ENCODE data around the gene BCAR3.
"Not testable (repeated sequence)": the region's sequence is repeated elsewhere in the genome, so short reads cannot be mapped to it uniquely, and the experiment has no call there.

The BCAR3 gene

DNA sequence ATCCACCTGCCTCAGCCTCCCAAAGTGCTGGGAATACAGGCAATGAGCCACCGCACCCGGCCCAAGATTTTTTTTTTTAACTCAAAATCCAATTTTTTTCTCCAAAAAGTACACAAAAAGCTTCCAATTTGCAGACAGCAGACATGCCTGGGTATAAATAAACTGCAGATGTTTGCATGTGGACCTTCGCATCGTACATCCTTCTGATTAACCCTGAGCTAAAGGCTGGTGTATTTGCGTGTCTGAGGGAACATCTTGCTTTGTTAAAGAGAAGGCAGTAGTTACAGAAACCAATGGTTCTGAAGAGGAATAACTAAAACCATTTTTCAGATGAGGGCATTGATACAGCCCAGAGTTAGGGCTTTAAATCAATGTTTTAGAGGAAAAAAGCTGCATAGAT lies 12.7 kb downstream of the BCAR3 start:
- no peak for DNase-seq (ENCODE audit: low read depth)

DNA sequence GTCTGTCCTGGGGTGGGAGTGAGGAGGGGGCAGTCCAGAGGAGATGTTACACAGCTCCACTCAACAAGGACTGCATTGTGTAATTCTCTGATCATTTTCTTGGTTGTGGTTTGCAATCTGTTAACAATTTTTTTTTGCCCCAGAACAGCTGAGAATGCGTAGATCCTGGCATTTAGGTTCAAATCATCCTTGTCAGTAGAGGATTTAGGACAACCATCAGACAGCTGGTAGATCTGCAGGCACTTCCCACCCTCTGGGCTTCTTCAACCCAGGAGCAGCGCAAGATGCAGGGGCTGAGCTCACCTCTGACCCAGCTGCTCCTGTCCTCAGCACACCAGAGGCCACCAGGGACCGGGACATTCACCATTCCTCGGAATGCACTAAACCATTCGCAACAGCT lies 13.5 kb downstream of the BCAR3 start:
- DNase-seq (ENCODE audit: low read depth) = no peak

DNA sequence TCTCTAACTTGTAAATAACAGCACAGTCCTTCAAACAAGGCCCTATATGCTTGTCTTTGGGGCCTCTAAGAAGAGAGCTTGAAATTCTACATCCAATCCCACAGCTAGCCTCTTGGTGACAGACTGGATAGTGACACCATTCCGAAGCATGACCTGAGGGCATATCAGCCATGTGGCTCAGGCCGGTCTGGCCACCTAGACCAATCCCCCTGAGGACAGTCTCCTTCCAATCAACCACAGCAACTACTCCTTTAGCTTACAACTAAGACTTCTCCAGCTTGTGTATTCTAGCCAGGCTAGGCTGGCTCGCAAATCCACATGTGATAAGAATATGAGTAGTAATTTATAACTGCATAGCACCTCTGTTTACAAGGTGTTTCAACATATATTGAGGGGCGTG lies 14.0 kb downstream of the BCAR3 start:
- no peak for DNase-seq (ENCODE audit: low read depth)

DNA sequence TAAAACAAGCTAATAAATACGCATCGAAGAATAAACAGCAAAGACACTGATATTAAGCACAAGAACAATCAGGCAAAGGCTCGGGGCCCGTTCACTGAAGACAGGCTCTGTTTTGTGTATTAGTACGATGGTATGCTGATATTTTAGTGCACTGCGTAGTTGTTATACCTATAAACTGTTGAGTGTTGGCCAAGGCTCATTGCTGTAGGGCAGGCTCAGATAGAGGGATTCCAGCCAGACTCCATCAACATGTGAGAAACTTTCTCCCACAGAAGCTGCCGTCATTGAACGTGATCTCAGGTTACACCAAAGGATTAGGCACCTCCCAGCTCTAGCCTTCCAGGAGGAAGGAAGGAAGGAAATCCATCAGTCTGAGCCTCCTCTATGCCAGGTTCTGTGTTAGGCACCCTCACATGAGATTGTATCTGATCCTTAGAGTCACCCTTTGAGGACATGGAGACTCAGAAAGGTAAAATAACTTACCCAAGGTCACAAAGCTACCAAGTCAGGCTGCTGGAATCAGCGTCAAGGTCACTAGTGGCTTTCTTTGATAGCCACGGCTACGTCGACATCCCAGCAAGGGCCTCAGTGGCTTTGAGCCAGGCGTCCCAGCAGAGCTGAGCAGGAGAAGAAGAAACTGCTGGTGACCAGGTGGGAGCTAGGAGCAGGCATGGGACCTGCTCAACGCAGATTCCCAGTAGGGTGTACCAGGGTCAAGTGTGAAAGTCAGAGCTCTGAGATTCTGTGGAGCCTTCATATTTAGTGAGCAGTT lies 14.8 kb downstream of the BCAR3 start:
- DNase-seq (ENCODE audit: low read depth) = no peak

DNA sequence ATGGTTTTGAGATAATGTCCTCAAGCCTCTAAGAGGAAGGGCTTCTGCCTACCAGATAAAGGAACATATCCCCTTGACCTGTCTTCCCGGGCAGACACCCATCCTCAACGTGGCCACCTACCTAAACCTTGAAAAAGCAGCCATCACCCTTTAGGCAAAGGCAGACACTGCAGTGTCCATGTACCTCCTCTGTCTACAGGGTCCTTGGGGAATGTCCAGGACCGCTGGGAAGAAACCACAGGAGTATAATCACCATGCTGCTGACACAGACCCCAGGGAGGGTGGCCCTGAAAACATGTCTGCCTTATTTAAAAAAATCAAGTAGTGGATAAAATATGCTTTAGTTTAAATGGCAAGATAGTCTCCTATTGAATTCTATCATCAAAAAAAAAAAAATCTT lies 16.6 kb downstream of the BCAR3 start:
- DNase-seq (ENCODE audit: low read depth) = no peak

DNA sequence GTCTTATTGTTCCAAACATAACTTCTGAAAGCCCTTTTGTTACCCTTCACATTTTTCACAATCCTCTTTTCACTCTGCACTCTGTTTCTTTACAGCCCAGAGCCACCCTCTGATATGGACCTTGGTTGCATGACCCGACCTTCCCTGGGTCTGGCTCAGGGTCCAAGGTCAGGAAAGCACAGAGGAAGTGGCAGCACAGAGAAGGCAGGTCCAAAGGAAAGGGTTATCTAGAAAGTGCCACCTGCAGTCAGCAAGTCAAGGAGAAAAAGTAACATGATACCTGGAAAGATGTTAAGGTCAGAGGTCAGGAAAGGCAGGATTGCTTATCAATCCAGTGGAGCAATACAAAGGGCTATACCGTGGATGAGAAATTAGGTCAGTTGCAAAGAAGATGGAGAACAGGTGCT lies 18.4 kb downstream of the BCAR3 start:
- no peak for DNase-seq (ENCODE audit: low read depth)

DNA sequence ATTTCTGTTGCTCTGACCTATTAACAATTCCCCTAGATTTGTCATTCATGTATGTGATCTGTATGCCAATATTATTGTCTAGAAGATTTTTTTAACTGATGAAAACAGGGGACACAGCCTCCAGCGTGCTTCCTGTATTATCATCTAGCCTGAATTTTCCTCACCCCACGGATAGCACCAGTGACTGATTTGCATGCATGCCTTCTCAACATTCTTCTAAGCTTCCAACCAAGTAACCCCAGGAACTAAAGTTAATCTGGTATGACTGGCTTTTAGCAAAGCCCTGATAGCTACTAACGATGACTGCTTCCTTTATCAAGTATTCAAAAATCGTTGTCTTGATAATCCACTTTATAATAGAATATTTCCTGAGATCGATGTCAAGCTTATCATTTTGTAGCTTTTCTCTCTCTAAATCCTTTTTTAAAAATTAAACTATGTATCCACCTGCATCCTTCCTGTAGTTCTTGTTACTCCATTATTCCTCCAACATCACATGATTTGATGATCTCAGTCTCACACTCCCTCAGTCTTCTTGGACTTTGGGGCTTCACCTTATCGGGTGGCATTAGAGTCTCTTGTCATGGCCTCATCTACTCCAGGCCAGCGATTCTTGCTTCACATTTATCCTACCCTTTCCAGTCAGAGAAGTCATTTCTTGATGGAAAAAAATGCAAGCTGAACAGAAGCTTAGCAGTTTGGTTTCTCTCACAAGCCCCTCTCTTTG lies 19.0 kb downstream of the BCAR3 start:
- no peak for DNase-seq (ENCODE audit: low read depth)

DNA sequence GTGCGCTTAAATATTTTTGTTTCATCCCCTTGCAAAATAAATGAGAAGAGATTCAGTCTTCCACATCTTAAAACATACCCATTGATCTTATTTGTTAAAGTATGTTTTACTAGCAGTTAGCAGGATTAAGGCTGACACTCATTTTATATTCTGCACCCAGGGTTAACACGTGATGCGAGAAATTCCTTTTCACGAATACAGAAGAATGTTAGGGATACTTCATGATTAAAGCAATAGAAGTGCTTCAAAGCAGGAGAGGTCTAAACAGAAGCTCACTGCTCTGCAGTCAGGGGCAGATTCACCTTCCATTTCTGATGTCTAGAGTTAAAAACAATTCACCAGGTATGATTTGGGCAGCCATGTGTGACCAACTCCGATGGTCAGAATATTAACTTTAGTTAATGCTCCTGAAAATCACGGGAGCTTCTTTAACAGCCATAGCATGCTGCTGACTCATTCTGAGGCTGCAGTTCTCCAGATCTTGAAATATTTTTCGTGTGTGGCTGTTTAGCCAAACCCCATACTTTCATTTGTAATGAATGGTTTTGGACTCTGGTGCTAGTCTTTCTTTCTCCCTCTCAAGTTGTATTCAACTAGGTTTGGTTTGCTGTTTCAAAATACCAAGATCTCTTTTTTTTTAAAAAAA lies 19.7 kb downstream of the BCAR3 start:
- no peak for DNase-seq (ENCODE audit: low read depth)

DNA sequence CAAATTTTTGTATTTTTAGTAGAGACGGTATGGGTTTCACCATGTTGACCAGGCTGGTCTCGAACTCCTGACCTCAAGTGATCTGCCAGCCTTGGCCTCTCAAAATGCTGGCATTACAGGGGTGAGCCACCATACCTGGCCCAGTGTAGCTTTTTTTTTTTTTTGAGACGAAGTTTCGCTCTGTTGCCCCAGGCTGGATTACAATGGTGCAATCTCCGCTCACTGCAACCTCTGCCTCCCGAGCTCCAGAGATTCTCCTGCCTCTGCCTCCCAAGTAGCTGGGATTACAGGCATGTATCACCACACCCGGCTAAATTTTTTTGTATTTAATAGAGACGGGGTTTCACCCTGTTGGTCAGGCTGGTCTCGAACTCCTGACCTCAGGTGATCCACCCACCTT lies 20.3 kb downstream of the BCAR3 start:
- not testable (repeated sequence) for DNase-seq (ENCODE audit: low read depth)

DNA sequence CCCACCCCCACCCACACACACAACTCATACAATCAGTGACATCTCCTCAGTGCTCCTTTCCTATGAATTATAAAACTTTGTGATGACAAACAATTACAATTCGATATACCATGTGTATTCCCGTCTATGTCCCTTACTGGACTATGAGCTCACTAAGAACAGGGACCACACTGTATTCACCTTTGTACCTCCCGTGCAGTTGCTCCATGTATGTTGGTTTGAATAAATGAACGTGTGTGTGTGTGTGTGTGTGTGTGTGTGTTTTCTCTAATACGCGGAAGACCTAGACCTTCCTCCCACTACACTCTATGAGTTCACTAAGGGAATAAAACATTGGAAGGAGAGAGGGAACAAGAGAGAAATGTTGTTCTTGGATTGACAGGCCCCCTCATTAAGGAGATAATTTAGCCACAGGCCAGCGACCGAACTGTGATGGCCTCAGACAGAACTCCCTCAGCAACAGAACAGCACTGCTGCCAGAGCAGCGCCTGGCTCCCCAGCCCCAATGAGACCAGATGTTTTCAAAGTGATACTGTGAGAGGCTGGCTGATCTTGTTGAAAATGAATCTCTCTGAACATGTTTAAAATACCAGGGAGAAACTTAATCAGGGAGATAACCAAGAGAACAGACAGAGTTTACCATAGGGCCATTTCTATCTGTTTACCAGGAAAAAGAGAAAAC lies 21.7 kb downstream of the BCAR3 start:
- DNase-seq (ENCODE audit: low read depth) = no peak

DNA sequence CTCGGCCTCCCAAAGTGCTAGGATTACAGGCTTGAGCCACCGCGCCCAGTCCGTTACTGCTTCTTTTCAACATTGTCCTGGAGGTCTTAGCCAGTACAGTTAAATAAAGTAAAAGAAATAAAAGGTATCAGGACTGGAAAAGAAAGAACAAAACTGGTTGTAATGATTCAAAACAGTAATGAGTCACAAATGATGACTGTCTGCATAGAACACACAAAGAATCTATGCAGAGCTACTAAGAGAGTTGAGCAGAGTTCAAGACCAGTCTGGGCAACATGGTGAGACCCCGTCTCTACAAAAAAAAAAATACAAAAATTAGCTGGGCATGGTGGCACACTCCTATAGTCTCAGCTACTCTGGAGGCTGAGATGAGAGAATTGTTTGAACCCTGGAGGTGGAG lies 23.4 kb downstream of the BCAR3 start:
- no peak for DNase-seq (ENCODE audit: low read depth)

DNA sequence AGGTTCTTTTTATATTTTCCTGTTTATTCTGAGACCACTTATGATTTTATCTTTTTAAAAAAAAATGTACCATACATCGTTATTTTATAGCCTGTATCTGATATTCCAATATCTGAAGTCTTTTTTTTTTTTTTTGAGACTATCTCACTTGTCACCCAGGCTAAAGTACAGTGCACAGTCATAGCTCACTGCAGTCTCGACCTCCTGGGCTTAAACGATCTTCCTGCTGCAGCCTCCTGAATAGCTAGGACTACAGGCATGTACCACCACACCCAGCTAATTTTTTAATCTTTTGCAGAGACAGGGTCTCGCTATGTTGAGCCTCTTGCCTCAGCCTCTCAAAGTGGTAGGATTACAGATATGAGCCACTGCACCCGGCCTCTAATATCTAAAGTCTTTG lies 25.1 kb downstream of the BCAR3 start:
- DNase-seq (ENCODE audit: low read depth) = no peak

DNA sequence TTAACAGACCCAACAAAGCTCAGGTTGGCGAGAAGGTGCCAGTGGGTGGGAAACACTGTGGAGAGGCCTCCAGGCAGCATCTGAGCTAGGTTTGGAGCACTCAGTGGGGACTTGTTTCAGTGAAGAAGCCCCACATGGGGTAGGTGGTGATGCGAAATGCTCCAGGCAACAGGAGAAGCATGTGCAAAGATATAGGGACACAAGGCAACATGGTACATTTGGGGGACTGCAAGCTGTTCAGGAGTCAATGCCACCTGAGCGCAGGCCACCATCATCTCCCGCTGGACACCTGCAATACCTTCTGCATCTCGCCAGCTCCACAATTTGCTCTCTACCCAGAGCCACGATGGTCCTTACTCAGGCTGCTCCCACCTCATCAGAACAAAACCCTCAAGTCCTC lies 28.0 kb downstream of the BCAR3 start:
- no peak for DNase-seq (ENCODE audit: low read depth)

DNA sequence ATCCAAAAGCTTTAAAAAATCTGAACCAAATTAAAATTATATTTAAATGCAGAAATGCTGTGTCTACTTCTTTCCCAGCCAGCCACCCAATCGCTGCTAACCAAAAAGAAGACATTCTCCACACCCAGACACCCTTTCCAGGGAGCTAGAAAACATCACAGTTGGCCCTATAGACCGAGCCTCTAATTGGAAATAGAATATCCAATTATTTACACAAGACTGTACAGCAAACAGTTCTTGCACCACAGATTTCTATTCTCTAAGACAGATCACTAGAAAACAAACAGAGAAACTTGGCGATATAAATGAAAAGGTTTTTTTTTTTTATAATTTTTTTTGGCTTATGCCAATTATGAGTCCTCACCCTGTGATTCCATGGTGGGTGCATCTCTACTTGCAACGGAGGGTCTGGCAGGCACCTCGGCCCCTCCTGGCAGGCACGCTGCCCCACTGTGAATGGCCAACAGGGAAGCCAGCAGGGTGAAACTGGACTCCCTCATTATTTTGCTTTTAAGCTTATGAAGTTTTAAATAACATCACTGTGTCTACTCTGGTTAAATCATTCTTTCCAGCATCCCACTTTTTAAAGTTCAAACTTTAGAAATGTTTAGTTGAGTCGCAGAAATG lies 29.2 kb downstream of the BCAR3 start:
- DNase-seq (ENCODE audit: low read depth) = no peak

DNA sequence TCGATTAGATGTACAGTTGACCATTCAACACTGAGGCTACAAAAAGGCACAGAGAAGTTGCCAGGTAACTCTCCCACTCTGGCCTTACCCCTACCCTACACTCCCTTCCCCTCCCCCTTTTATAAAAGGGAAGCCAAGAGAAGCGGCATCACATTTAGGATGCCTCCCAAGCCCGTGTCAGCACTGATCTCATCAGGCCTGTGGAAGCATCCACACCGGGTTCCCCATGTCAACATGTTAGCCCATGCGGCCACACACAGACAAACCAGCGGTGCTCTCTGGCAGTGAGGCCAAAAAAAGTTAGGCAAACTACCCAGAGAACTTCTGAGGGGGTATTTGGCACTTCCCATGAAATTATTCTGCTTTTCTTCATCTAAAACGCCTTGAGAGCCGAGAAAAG lies 29.9 kb downstream of the BCAR3 start:
- no peak for DNase-seq (ENCODE audit: low read depth)

DNA sequence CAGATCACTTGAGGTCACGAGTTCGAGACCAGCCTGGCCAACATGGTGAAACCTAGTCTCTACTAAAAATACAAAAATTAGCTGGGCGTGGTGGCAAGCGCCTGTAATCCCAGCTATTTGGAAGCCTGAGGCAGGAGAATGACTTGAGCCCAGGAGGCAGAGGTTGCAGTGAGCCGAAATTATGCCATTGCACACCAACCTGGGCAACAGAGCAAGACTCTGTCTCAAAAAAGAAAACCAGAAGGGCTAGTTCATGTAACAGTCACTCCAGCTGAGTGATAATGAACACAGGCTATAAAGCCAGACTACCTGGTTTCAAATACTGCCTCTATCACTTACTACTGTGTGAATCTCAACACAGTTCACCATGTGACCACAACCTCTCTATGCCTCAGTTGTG lies 31.5 kb downstream of the BCAR3 start:
- DNase-seq (ENCODE audit: low read depth) = not testable (repeated sequence)

DNA sequence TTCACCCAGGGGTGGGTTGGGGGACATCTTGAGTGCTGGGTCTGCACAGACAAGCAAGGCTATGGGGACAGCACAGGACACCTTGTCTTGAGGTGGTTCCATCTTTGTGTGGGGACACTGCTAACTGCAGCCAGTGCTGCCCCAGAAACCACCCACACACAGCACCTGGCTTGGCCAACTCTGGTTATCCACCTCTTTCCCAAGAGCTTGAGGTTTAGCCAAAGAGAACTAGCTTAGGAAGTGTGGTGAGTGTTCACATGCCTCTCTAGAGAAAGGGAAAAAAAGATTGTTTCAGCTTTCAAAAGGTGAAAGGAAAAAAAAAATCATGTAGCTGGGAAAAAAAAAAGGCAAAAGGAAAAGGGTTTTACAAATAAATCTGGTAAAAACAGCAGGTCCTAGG lies 32.4 kb downstream of the BCAR3 start:
- DNase-seq (ENCODE audit: low read depth) = no peak

DNA sequence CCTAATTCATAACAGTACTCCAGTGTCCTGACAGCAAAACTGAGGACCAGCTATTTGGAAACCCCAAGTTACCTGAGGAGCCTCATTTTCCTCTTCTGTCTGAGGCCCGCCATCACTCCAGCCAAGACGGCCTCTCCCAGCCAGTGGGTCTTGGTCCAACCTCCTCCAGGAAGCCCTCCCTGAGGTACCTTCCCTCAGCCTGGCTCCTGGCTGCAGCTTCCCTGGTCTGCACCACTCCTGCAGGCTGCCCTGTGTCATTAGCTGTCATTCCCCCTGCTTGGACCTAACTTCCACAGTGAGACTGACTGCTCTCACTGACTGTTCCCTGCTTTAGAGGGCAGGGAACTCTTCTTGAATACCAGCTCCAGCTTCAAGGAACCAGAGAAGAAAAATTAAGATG lies 33.0 kb downstream of the BCAR3 start:
- no peak for DNase-seq (ENCODE audit: low read depth)

DNA sequence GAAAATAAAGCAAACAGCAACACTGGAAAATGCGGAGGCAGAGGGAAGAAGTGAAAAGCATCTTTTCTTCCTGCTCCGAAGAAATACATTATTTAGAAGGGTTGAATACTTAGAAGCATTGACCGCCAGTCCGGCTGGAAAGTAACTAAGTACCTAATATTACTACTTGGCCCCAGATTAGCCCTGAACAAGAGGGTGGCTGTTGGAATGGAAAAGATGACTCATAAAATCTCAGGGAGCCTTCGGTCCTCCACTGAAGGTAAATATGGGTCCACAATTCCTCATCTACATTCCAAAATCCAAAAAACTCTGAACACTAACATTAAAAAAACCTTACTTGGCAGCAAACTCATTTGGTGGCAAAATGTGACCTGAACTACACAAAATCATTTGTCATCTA lies 40.1 kb downstream of the BCAR3 start:
- DNase-seq (ENCODE audit: low read depth) = no peak

DNA sequence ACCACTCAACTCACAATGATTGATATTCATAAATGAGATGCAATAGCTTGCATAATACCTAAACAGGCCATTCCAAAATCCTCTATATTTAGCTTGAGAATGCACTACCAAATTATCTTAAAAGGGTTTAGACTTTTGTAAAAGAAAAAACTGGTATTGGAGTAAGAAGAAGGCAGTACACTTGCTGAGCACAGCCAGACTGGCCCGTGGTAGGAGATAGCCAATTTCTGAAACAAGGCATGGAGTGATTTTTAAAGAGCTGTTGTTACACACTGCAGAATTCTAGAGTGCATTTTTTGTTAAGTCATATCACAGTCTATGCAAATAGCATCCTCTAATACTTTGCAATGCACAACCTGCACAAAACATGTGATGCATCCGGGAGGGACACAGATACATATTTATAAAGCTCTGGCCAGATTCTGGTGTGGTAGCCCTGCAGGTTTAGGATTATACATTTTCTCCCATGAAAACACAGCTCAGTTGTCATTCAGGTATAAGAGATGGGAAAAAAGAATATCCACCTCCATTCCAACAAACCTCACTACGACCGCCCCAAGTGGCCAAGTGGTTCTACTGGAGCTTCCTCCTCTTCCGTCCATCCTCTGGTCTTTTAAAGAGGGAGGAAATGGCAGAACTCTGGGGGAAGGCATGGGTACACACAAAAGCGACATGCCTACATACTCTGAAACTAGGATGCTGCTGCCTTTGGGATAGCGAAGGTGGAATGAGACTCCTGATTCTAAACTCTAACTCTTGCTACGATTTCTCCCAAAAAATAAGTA lies 40.8 kb downstream of the BCAR3 start:
- no peak for DNase-seq (ENCODE audit: low read depth)

DNA sequence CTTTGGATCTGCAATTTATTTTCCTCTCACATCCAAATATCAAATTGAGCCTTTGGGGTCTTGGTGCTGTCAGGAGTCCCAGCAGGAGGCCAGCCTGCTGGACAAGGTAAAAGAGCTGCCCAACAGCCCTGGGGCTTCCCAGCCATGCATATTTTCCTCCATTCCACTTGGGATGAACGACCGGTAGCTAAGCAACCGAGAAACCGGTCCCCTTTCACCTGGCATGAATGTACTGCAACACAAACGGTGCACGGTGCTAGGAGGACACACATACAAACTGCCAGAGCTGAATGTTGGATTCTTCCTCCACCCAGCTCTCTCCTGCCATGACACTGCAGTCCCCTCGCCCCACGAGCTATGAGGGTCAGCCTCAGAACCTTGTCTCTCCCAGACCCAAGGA lies 42.7 kb downstream of the BCAR3 start:
- no peak for DNase-seq (ENCODE audit: low read depth)
